GM18951 (cell line): ENCODE measurements around the gene UBB.

Experiments
- POLR2A ChIP-seq: IDR thresholded peaks from 4 replicates; pipeline ENCODE4 v1.6.1; 2011; ENCODE audit warnings: mild to moderate bottlenecking; ENCODE audit not compliant: insufficient read length, insufficient read depth; ENCODE audit errors: extremely low read depth
- in situ Hi-C: fragments of 300-500 bp; cut with MboI; formaldehyde crosslinking; loops from one replicate; pipeline ENCODE4 v1.12.0; 2022; ENCODE audit warnings: low sequenced_read_pairs, mixed read lengths, inconsistent platforms; ENCODE audit not compliant: unreplicated experiment

The UBB gene

GRCh38 chr17:16353317-16354174 lies 27.3 kb upstream of the UBB start, which contains the start of gene CENPV:
CENPV (minus strand) TSS chr17:16353469; CDS start chr17:16353436, 33 bp downstream.
- in situ Hi-C loops = no loop called here
- TF ChIP-seq POLR2A = peak; percentile 78

- TF ChIP-seq POLR2A = no peak
- in situ Hi-C loops = no loop called here
Observed at GRCh38 chr17:16354585-16354984, 26.3 kb upstream of the UBB start.

GRCh38 chr17:16358394-16358793 lies 22.5 kb upstream of the UBB start:
- in situ Hi-C loops = no loop called here
- no peak for TF ChIP-seq POLR2A

- no peak for TF ChIP-seq POLR2A
- in situ Hi-C loops = loop anchor here (5.0 kb wide), 1 partner anchor 155 kb away; no protein-coding TSS in a partner anchor
Observed at GRCh38 chr17:16361874-16362273, 19.0 kb upstream of the UBB start.

- in situ Hi-C loops = loop anchor here (5.0 kb wide), 1 partner anchor 153 kb away; no protein-coding TSS in a partner anchor
- TF ChIP-seq POLR2A = no peak
Observed at GRCh38 chr17:16363749-16364536, 16.9 kb upstream of the UBB start.

GRCh38 chr17:16364625-16365024 lies 16.3 kb upstream of the UBB start:
- in situ Hi-C loops = loop anchor here (5.0 kb wide), 1 partner anchor 153 kb away; no protein-coding TSS in a partner anchor
- TF ChIP-seq POLR2A = no peak

GRCh38 chr17:16371742-16372141 lies 9.1 kb upstream of the UBB start:
- in situ Hi-C loops = no loop called here
- TF ChIP-seq POLR2A = no peak

GRCh38 chr17:16374146-16374938 lies 6.5 kb upstream of the UBB start:
- no peak for TF ChIP-seq POLR2A
- in situ Hi-C loops = no loop called here

- in situ Hi-C loops = no loop called here
- no peak for TF ChIP-seq POLR2A
Observed at GRCh38 chr17:16377941-16378341, 3.0 kb upstream of the UBB start.

- in situ Hi-C loops = no loop called here
- no peak for TF ChIP-seq POLR2A
Observed at GRCh38 chr17:16378636-16379282, 2.1 kb upstream of the UBB start.

GRCh38 chr17:16379654-16380053 lies 1.2 kb upstream of the UBB start:
- in situ Hi-C loops = loop anchor here (10.0 kb wide), 1 partner anchor 55 kb away; no protein-coding TSS in a partner anchor

GRCh38 chr17:16381496-16381820 lies 567 bp downstream of the UBB start:
- in situ Hi-C loops = loop anchor here (10.0 kb wide), 1 partner anchor 53 kb away; no protein-coding TSS in a partner anchor

More at GRCh38 chr17:16379654-16380053, 1.2 kb upstream of the UBB start:
- no peak for TF ChIP-seq POLR2A

More at GRCh38 chr17:16381496-16381820, 567 bp downstream of the UBB start:
- no peak for TF ChIP-seq POLR2A
